ENCODE measurements around the gene SLC39A9. TPM values are rescaled to one million over a fixed set of nuclear protein-coding genes. Genes with fewer than 3 reads are reported as not detected.

SLC39A9 gene
- polyA plus RNA-seq, 1 experiment: 70.3 TPM

GRCh38 chr14:69468949-69469348 lies 70.5 kb downstream of the SLC39A9 start:
- no peaks in the 10 kb centered on the region for H3K36me3 ChIP-seq (ENCODE audit: control insufficient read depth, insufficient read depth, low read length)
- H3K27me3 ChIP-seq (ENCODE audit: control insufficient read depth, insufficient read depth, low read length): no peaks in the 10 kb centered on the region
- ChIA-PET POLR2A (no interaction called here), CTCF (interaction anchor here (0.6 kb wide), 2 partner anchors 223 to 1898 kb away, joined by 3 read pairs; no protein-coding TSS in a partner anchor)
- no peak overlapping the region for H3K4me3 ChIP-seq (ENCODE audit: low read depth, low read length)
- no peak for DNase-seq (ENCODE audit: low read depth)
- no peak for TF ChIP-seq CTCF (IDR thresholded peaks at IDR 0.05; ENCODE audit: insufficient read depth, low read depth, low read length)

DNA sequence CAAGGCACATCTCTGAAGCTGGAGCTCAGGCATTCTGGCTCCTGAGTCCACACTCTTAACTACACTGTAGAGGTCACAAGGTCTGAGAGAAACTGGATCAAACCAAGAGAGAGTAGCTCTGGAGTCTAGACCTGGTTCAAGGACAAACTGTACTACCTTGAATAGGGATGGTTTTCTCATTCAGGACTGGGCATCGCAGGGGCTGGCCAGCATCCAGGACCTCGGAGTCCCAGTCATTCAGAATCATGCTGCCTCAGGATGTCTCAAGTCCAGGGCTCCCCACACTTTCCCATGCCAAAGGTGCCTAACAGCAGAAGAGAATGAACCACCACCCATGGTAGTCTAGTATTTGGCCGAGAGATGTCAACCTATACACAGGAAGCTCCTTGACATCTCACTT lies 72.9 kb downstream of the SLC39A9 start:
- no peaks in the 10 kb centered on the region for H3K27me3 ChIP-seq (ENCODE audit: control insufficient read depth, insufficient read depth, low read length)
- POLR2A ChIA-PET: no interaction called here
- no peak for TF ChIP-seq CTCF (IDR thresholded peaks at IDR 0.05; ENCODE audit: insufficient read depth, low read depth, low read length)
- H3K4me3 ChIP-seq (ENCODE audit: low read depth, low read length): no peak overlapping the region
- no peaks in the 10 kb centered on the region for H3K36me3 ChIP-seq (ENCODE audit: control insufficient read depth, insufficient read depth, low read length)
- CTCF ChIA-PET: interaction anchor here (1.3 to 1.5 kb wide), 2 partner anchors 11 to 102 kb away, joined by 3 to 4 read pairs; no protein-coding TSS in a partner anchor
- DNase-seq (ENCODE audit: low read depth): no peak

GRCh38 chr14:69471916-69472315 lies 73.4 kb downstream of the SLC39A9 start:
- POLR2A ChIA-PET: no interaction called here
- no peak for DNase-seq (ENCODE audit: low read depth)
- no peak for TF ChIP-seq CTCF (IDR thresholded peaks at IDR 0.05; ENCODE audit: insufficient read depth, low read depth, low read length)
- Histone ChIP-seq H3K36me3 (ENCODE audit: control insufficient read depth, insufficient read depth, low read length) (no peaks in the 10 kb centered on the region), H3K27me3 (ENCODE audit: control insufficient read depth, insufficient read depth, low read length) (no peaks in the 10 kb centered on the region), H3K4me3 (ENCODE audit: low read depth, low read length) (no peak overlapping the region)
- CTCF ChIA-PET: interaction anchor here (1.3 to 1.5 kb wide), 2 partner anchors 11 to 102 kb away, joined by 3 to 4 read pairs; no protein-coding TSS in a partner anchor

GRCh38 chr14:69473260-69473659 lies 74.8 kb downstream of the SLC39A9 start:
- no peaks in the 10 kb centered on the region for H3K27me3 ChIP-seq (ENCODE audit: control insufficient read depth, insufficient read depth, low read length)
- ChIA-PET CTCF (interaction anchor here (2.2 kb wide), 1 partner anchor 13 kb away, joined by 7 read pairs; no protein-coding TSS in a partner anchor), POLR2A (interaction anchor here (0.6 kb wide), 1 partner anchor 297 kb away, joined by 9 read pairs; no protein-coding TSS in a partner anchor)
- no peak for DNase-seq (ENCODE audit: low read depth)
- H3K36me3 ChIP-seq (ENCODE audit: control insufficient read depth, insufficient read depth, low read length): no peaks in the 10 kb centered on the region
- no peak overlapping the region for H3K4me3 ChIP-seq (ENCODE audit: low read depth, low read length)
- no peak for TF ChIP-seq CTCF (IDR thresholded peaks at IDR 0.05; ENCODE audit: insufficient read depth, low read depth, low read length)

GRCh38 chr14:69473946-69474345 lies 75.5 kb downstream of the SLC39A9 start:
- ChIA-PET CTCF (interaction anchor here (0.7 to 2.2 kb wide), 3 partner anchors 14 to 231 kb away, joined by 3 to 7 read pairs (median 3); no protein-coding TSS in a partner anchor), POLR2A (no interaction called here)
- H3K4me3 ChIP-seq (ENCODE audit: low read depth, low read length): no peak overlapping the region
- no peaks in the 10 kb centered on the region for H3K27me3 ChIP-seq (ENCODE audit: control insufficient read depth, insufficient read depth, low read length)
- TF ChIP-seq CTCF (IDR thresholded peaks at IDR 0.05; ENCODE audit: insufficient read depth, low read depth, low read length): no peak
- DNase-seq (ENCODE audit: low read depth): no peak
- no peaks in the 10 kb centered on the region for H3K36me3 ChIP-seq (ENCODE audit: control insufficient read depth, insufficient read depth, low read length)

Data from BJ (cell line).